Small intestine (tissue), 7 donors: Measurements from ENCODE around the gene PRDM11. TPM values are rescaled to one million over a fixed set of nuclear protein-coding genes. Genes with fewer than 3 reads are reported as not detected.

Source experiments
- DNase-seq, 2 donors: peaks; one replicate each; pipeline versions ENCODE4 v3.0.0 to v3.0.0-alpha.2; 2013
- FAIRE-seq: peaks from 2 replicates; lab custom pipeline; 2012; peaks lifted over from hg19 to GRCh38; lab: Jason Lieb, UNC
- H3K27ac ChIP-seq, 3 donors: one replicate each; pipeline ENCODE4 v1.5.1; 2013; ENCODE audit warnings: low read length in 2 of 3, mild to moderate bottlenecking in 2 of 3, control low read depth in 1 of 3, inconsistent platforms in 1 of 3, low read depth in 1 of 3, moderate library complexity in 1 of 3
- H3K27me3 ChIP-seq, 3 donors: one replicate each; pipeline ENCODE4 v1.6.1; 2013; ENCODE audit warnings: low read length in 3 of 3, inconsistent platforms in 1 of 3; ENCODE audit not compliant: control insufficient read depth in 3 of 3, insufficient read depth in 3 of 3
- H3K36me3 ChIP-seq, 3 donors: one replicate each; pipeline ENCODE4 v1.6.1; 2013; ENCODE audit warnings: low read length in 3 of 3, inconsistent platforms in 1 of 3, low read depth in 1 of 3, mild to moderate bottlenecking in 1 of 3, moderate library complexity in 1 of 3; ENCODE audit not compliant: control insufficient read depth in 3 of 3, insufficient read depth in 2 of 3
- H3K4me1 ChIP-seq, 3 donors: one replicate each; pipeline ENCODE4 v1.6.1; 2013; ENCODE audit warnings: low read length in 2 of 3, inconsistent platforms in 1 of 3, low read depth in 1 of 3, mild to moderate bottlenecking in 1 of 3, moderate library complexity in 1 of 3; ENCODE audit not compliant: control insufficient read depth in 3 of 3, insufficient read depth in 2 of 3
- H3K4me3 ChIP-seq, 3 donors: one replicate each; pipeline ENCODE4 v1.5.1; 2013; ENCODE audit warnings: low read length in 3 of 3, control low read depth in 1 of 3, inconsistent platforms in 1 of 3, low read depth in 1 of 3, mild to moderate bottlenecking in 1 of 3, moderate library complexity in 1 of 3
- H3K9me3 ChIP-seq, 2 donors: one replicate each; pipeline ENCODE4 v1.6.1; 2013; ENCODE audit warnings: low read depth in 1 of 2, low read length in 1 of 2; ENCODE audit not compliant: control insufficient read depth in 2 of 2, insufficient read depth in 1 of 2
- WGBS, 3 donors: extraction: QIAGEN DNeasy Blood & Tissue Kit; methylation state at CpG; one replicate each; pipeline ENCODE4 v1.1.7; 2013; 5-methylcytosine and 5-hydroxymethylcytosine counted together
- polyA plus RNA-seq, 4 donors: library from polyadenylated mRNA; stranded (reverse) in 3 of 4; unstranded in 1 of 4; fragments of 200-250 nt in 3 of 4; fragments of 120-200 nt in 1 of 4; gene quantifications; one replicate each; pipeline versions ENCODE4 v1.2.1 to v1.2.3, GENCODE V29; 2013
- donor health status: healthy with polysubstance abuse.
- donor health status: control.
- donor health status: control.
- donor health status: Bipolar disorder and iron deficiency.
- donor health status: healthy.

The PRDM11 gene
- polyA plus RNA-seq, 4 donors, result 0.45 to 20.4 (median 3.2) TPM

- FAIRE-seq (no peak), DNase-seq (no peak)
- H3K4me3 ChIP-seq, result no peak overlapping the region
- no peaks in the 10 kb centered on the region for H3K9me3 ChIP-seq
- H3K27ac ChIP-seq, result no peak overlapping the region
- no peaks in the 10 kb centered on the region for H3K27me3 ChIP-seq
- 71 to 84% (median 82%) methylated on average over 4 of the region's 4 CpGs for WGBS, 3 donors
- no peaks in the 10 kb centered on the region for H3K36me3 ChIP-seq
- H3K4me1 ChIP-seq, result peaks cover 0 to 50% (median 2%) of the 10 kb centered on the region in 3 donors
These were observed 41.7 kb upstream of the PRDM11 start for GRCh38 chr11:45104790-45105084.

GRCh38 chr11:45105233-45105983 lies 41.0 kb upstream of the PRDM11 start:
- no peak for FAIRE-seq
- DNase-seq, result peak; percentile 61 to 90
- no peak overlapping the region for H3K4me3 ChIP-seq
- no peaks in the 10 kb centered on the region for H3K36me3 ChIP-seq
- H3K27me3 ChIP-seq, result no peaks in the 10 kb centered on the region
- H3K9me3 ChIP-seq, result no peaks in the 10 kb centered on the region
- 36 to 41% (median 37%) methylated on average over 7 of the region's 7 CpGs for WGBS, 3 donors
- H3K27ac ChIP-seq, result no peak overlapping the region
- peaks cover 0 to 54% (median 2%) of the 10 kb centered on the region in 3 donors for H3K4me1 ChIP-seq

GRCh38 chr11:45105984-45106375 lies 40.5 kb upstream of the PRDM11 start:
- no peaks in the 10 kb centered on the region for H3K27me3 ChIP-seq
- peaks cover 0 to 55% (median 2%) of the 10 kb centered on the region in 3 donors for H3K4me1 ChIP-seq
- 60 to 66% (median 64%) methylated on average over 8 of the region's 8 CpGs for WGBS, 3 donors
- H3K4me3 ChIP-seq, result no peak overlapping the region
- H3K9me3 ChIP-seq, result no peaks in the 10 kb centered on the region
- H3K27ac ChIP-seq, result no peak overlapping the region
- H3K36me3 ChIP-seq, result no peaks in the 10 kb centered on the region
- DNase-seq (no peak), FAIRE-seq (no peak)

- no peaks in the 10 kb centered on the region for H3K27me3 ChIP-seq
- 75 to 77% (median 76%) methylated on average over 9 of the region's 9 CpGs for WGBS, 3 donors
- H3K4me3 ChIP-seq, result no peak overlapping the region
- peaks cover 0 to 55% (median 2%) of the 10 kb centered on the region in 3 donors for H3K4me1 ChIP-seq
- H3K27ac ChIP-seq, result peak overlapping the region in 1 of 3 donors; percentile 75
- no peaks in the 10 kb centered on the region for H3K36me3 ChIP-seq
- FAIRE-seq (no peak), DNase-seq (no peak)
- no peaks in the 10 kb centered on the region for H3K9me3 ChIP-seq
These were observed 40.0 kb upstream of the PRDM11 start for GRCh38 chr11:45106440-45106839.

GRCh38 chr11:45107029-45107428 lies 39.4 kb upstream of the PRDM11 start:
- WGBS, 3 donors, result 12 to 44% (median 26%) methylated on average over 5 of the region's 5 CpGs
- H3K36me3 ChIP-seq, result no peaks in the 10 kb centered on the region
- no peaks in the 10 kb centered on the region for H3K9me3 ChIP-seq
- H3K27ac ChIP-seq, result peak overlapping the region in 1 of 3 donors; percentile 75
- no peak overlapping the region for H3K4me3 ChIP-seq
- H3K27me3 ChIP-seq, result no peaks in the 10 kb centered on the region
- peak in 1 of 2 donors; percentile 70 for DNase-seq
- FAIRE-seq, result no peak
- peaks cover 0 to 55% (median 2%) of the 10 kb centered on the region in 3 donors for H3K4me1 ChIP-seq

- Histone ChIP-seq H3K4me1 (peaks cover 0 to 47% (median 0%) of the 10 kb centered on the region in 3 donors), H3K9me3 (no peaks in the 10 kb centered on the region), H3K36me3 (no peaks in the 10 kb centered on the region), H3K27ac (peak overlapping the region in 1 of 3 donors; percentile 75), H3K4me3 (no peak overlapping the region), H3K27me3 (no peaks in the 10 kb centered on the region)
- WGBS, 3 donors, result 48 to 69% (median 60%) methylated on average over 14 of the region's 14 CpGs
- peak; percentile 53 to 87 for DNase-seq
- no peak for FAIRE-seq
These were observed 38.1 kb upstream of the PRDM11 start for GRCh38 chr11:45108070-45109064.

GRCh38 chr11:45109400-45109799 lies 37.0 kb upstream of the PRDM11 start:
- Histone ChIP-seq H3K4me3 (no peak overlapping the region), H3K9me3 (no peaks in the 10 kb centered on the region), H3K36me3 (no peaks in the 10 kb centered on the region), H3K4me1 (peaks cover 0 to 47% (median 0%) of the 10 kb centered on the region in 3 donors), H3K27ac (no peak overlapping the region), H3K27me3 (no peaks in the 10 kb centered on the region)
- no peak for DNase-seq
- WGBS, 3 donors, result 80 to 92% (median 91%) methylated on average over 3 of the region's 3 CpGs
- FAIRE-seq, result no peak

- FAIRE-seq (no peak), DNase-seq (peak; percentile 82)
These were observed 35.9 kb upstream of the PRDM11 start for GRCh38 chr11:45110562-45110961.

More at GRCh38 chr11:45110562-45110961, 35.9 kb upstream of the PRDM11 start:
- peaks cover 0 to 2% of the 10 kb centered on the region in 2 donors for H3K9me3 ChIP-seq
- no peak overlapping the region for H3K27ac ChIP-seq
- no peak overlapping the region for H3K4me3 ChIP-seq
- no peaks in the 10 kb centered on the region for H3K27me3 ChIP-seq
- H3K4me1 ChIP-seq, result peaks cover 0 to 44% (median 0%) of the 10 kb centered on the region in 3 donors
- WGBS, 3 donors, result 6 to 9% (median 8%) methylated on average over 10 of the region's 10 CpGs
- no peaks in the 10 kb centered on the region for H3K36me3 ChIP-seq
